Esophagus muscularis mucosa (tissue), 4 donors: ENCODE measurements around the gene PCIF1. TPM values are rescaled to one million over a fixed set of nuclear protein-coding genes. Genes with fewer than 3 reads are reported as not detected.
A peak's percentile ranks its signal among the peaks of the same experiment; 100 is the strongest.
"Not testable (repeated sequence)": the region's sequence is repeated elsewhere in the genome, so short reads cannot be mapped to it uniquely, and the experiment has no call there.

Experiments
- DNase-seq: peaks from one replicate; pipeline ENCODE4 v3.0.0-alpha.2; 2017; ENCODE audit errors: extremely low spot score
- H3K27ac ChIP-seq, 4 donors: fragments of 200-600 bp; sonication (generic); replicated peaks in 1 of 4; 1 replicate in 3 of 4; 2 replicates in 1 of 4; pipeline ENCODE4 v1.5.1; 2016 to 2019; ENCODE audit warnings: mild to moderate bottlenecking in 1 of 4
- H3K27me3 ChIP-seq, 4 donors: fragments of 200-600 bp; sonication (generic); one replicate each; pipeline versions ENCODE4 v1.5.1 to v1.6.0; 2016 to 2019
- H3K36me3 ChIP-seq, 4 donors: fragments of 200-600 bp; sonication (generic); one replicate each; pipeline ENCODE4 v1.5.1; 2016 to 2019
- H3K4me1 ChIP-seq, 4 donors: fragments of 200-600 bp; sonication (generic); one replicate each; pipeline ENCODE4 v1.5.1; 2016 to 2019
- H3K4me3 ChIP-seq, 4 donors: fragments of 200-600 bp; sonication (generic); 1 replicate in 2 of 4; 2 replicates in 2 of 4; pipeline ENCODE4 v1.5.1; 2016 to 2019; ENCODE audit warnings: mild to moderate bottlenecking in 4 of 4, moderate library complexity in 1 of 4
- H3K9me3 ChIP-seq, 4 donors: fragments of 200-600 bp; sonication (generic); 1 replicate in 3 of 4; 2 replicates in 1 of 4; pipeline ENCODE4 v1.5.1; 2016 to 2019
- EP300 ChIP-seq: sonication (generic); formaldehyde crosslinking; IDR thresholded peaks from one replicate; pipeline ENCODE4 v1.6.1; 2017; ENCODE audit warnings: antibody characterized with exemption
- POLR2A ChIP-seq: fragments of 450-650 bp; IDR thresholded peaks from one replicate; pipeline ENCODE4 v1.6.1; 2017; ENCODE audit warnings: antibody characterized with exemption, moderate library complexity, mild to moderate bottlenecking, low read depth
- POLR2AphosphoS5 ChIP-seq, 2 donors: sonication (generic); formaldehyde crosslinking; IDR thresholded peaks; one replicate each; pipeline ENCODE4 v1.6.1; 2017; ENCODE audit warnings: antibody characterized with exemption in 2 of 2
- WGBS: methylation state at CpG from one replicate; pipeline ENCODE4 v1.1.5; 2018; 5-methylcytosine and 5-hydroxymethylcytosine counted together
- intact Hi-C: fragments of 100-400 bp; cut with DNase I; formaldehyde crosslinking; loops from one replicate; pipeline ENCODE4 v1.15.1; 2023
- total RNA-seq, 4 donors: library from RNA; depleted of rRNA; stranded (reverse); fragments of >200 nt; gene quantifications; one replicate each; pipeline versions ENCODE4 v1.1.0 to v1.2.1, GENCODE V29; 2016
- TF ChIP-seq, protein P1 (sequence below), 3 experiments: fragments of 200-600 bp in 2 of 3; fragments of 450-650 bp in 1 of 3; sonication (generic) in 2 of 3; IDR thresholded peaks; one replicate each; pipeline ENCODE4 v1.5.1; 2017 to 2019; ENCODE audit warnings: antibody characterized with exemption in 3 of 3, mild to moderate bottlenecking in 2 of 3, moderate library complexity in 1 of 3

The PCIF1 gene
- total RNA-seq, 4 donors from 2014 or later, result 35.3 to 51.2 (median 37.2) TPM

DNA sequence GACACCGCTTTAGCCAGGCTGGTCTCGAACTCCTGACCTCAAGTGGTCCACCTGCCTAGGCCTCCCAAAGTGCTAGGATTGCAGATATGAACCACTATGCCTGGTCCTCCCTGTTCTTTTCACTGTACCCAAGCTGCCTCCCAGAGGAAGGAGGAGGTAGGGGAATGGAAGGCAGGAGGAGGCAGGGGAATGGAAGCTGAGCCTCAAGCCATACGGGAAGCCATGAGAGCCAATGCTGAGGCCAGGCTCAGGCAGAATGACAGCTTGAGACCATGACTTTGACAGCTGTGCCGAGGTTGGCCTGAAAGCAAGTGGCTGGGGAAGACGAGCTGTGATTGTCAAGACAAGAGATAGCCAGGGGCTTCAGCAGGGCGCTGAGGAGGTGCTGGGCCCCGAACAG, 51.1 kb downstream of the PCIF1 start:
- Histone ChIP-seq H3K9me3 (no peaks in the 10 kb centered on the region), H3K36me3 (no peaks in the 10 kb centered on the region), H3K4me3 (no peak overlapping the region), H3K27me3 (peaks cover 0 to 61% (median under 1%) of the 10 kb centered on the region in 4 donors), H3K27ac (no peak overlapping the region), H3K4me1 (no peaks in the 10 kb centered on the region)
- TF ChIP-seq, protein P1, sequence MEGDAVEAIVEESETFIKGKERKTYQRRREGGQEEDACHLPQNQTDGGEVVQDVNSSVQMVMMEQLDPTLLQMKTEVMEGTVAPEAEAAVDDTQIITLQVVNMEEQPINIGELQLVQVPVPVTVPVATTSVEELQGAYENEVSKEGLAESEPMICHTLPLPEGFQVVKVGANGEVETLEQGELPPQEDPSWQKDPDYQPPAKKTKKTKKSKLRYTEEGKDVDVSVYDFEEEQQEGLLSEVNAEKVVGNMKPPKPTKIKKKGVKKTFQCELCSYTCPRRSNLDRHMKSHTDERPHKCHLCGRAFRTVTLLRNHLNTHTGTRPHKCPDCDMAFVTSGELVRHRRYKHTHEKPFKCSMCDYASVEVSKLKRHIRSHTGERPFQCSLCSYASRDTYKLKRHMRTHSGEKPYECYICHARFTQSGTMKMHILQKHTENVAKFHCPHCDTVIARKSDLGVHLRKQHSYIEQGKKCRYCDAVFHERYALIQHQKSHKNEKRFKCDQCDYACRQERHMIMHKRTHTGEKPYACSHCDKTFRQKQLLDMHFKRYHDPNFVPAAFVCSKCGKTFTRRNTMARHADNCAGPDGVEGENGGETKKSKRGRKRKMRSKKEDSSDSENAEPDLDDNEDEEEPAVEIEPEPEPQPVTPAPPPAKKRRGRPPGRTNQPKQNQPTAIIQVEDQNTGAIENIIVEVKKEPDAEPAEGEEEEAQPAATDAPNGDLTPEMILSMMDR (IDR thresholded peaks at IDR 0.05), result no peak
- TF ChIP-seq POLR2AphosphoS5 (IDR thresholded peaks at IDR 0.05) (no peak), POLR2A (no peak), EP300 (no peak)
- 68% methylated on average over 7 of the region's 7 CpGs for WGBS
- intact Hi-C loops, result no loop called here
- DNase-seq, result no peak

DNA sequence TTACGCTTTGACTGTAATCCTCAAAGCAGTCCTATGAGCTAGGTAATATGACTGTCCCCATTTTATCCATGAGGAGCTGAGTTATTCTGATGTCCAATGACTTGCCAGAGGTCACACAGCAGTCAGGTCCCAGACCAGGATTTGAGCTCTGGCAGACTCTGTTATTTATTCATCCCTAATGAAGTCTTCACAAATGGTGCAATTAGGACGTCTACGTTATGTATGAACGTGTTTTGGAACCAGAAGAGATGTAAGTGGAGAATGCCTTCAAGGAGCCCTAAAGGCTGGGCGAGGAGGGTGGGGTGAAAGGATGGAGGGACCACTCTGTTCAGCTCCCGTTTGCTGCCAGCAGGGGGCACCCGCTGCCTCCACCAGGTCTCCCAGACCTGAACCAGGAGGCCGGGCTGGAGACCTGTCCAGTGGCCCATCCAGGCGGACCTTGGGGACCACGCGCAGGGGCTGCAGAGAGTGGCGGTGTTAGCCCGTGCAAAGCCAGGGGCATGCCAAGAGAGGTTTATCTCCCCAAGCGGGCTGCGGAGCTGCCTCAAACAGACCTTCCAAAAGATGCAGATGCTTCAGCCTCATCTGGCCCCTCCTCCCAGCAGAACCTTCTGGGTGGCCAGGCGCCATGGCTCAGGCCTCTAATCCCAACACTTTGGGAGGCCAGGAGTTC, 52.8 kb downstream of the PCIF1 start:
- Histone ChIP-seq H3K4me1 (no peaks in the 10 kb centered on the region), H3K27ac (no peak overlapping the region), H3K27me3 (peaks cover 0 to 64% (median 1%) of the 10 kb centered on the region in 4 donors), H3K36me3 (no peaks in the 10 kb centered on the region), H3K9me3 (no peaks in the 10 kb centered on the region), H3K4me3 (no peak overlapping the region)
- WGBS, result 21% methylated on average over 4 of the region's 16 CpGs
- DNase-seq, result no peak
- intact Hi-C loops, result no loop called here
- no peak for TF ChIP-seq POLR2A
- TF ChIP-seq, protein P1 (IDR thresholded peaks at IDR 0.05), result peak; percentile 45 to 79 (median 53)

- H3K4me3 ChIP-seq, DNase-seq, H3K36me3 ChIP-seq, H3K4me1 ChIP-seq, H3K27ac ChIP-seq, intact Hi-C loops, H3K9me3 ChIP-seq: not testable (repeated sequence)
- peaks cover 0 to 66% (median 1%) of the 10 kb centered on the region in 4 donors for H3K27me3 ChIP-seq
- 83% methylated on average over 6 of the region's 6 CpGs for WGBS
Observed at GRCh38 chr20:45988830-45989229, 54.3 kb downstream of the PCIF1 start.

GRCh38 chr20:45991616-45992015, 57.1 kb downstream of the PCIF1 start:
- 81% methylated on average over 3 of the region's 3 CpGs for WGBS
- Histone ChIP-seq H3K36me3 (no peaks in the 10 kb centered on the region), H3K4me3 (no peak overlapping the region), H3K4me1 (no peaks in the 10 kb centered on the region), H3K27ac (no peak overlapping the region), H3K27me3 (peaks cover 0 to 92% (median 4%) of the 10 kb centered on the region in 4 donors), H3K9me3 (no peaks in the 10 kb centered on the region)
- no peak for DNase-seq
- intact Hi-C loops, result no loop called here
- TF ChIP-seq EP300 (no peak), POLR2A (no peak), POLR2AphosphoS5 (IDR thresholded peaks at IDR 0.05) (no peak)
- TF ChIP-seq, protein P1 (IDR thresholded peaks at IDR 0.05), result no peak

DNA sequence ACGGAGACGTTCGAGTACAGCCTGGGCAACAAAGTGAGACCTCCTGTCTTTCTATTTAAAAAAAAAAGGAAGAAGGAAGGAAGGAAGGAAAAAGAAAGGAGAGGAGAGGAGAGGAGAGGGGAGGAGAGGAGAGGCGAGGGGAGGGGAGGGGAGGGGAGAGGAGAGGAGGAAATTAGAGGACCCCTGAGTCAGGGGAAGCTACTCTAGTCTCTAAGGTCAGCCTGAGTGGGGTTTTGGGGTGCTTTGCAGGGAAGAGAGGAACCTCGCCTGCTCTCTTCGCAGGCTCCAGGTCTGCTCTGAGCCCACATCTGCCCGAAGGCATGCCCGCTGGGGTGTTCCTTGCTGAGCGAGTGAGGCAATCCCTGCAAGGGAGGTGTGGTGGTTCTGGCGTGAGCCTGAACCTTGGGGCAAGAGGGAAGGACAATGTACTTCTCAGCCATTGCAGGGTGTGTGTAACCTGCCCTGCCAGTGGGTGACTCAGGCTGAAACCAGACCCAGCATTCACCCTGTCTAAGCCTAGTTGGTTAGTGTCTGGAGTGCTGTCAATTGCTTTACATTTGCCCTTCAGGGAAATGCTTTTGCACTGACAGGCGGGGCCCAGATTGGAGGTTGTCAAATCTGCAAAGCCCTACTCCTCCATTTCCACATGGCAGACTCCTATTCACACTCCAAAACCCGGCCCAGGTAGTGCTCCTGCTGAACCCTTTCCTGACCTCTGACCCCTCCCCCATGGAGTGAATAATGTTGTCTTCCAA, 58.9 kb downstream of the PCIF1 start:
- TF ChIP-seq EP300 (no peak), POLR2A (no peak), POLR2AphosphoS5 (IDR thresholded peaks at IDR 0.05) (no peak)
- TF ChIP-seq, protein P1 (IDR thresholded peaks at IDR 0.05), result no peak
- Histone ChIP-seq H3K9me3 (no peaks in the 10 kb centered on the region), H3K27ac (no peak overlapping the region), H3K4me3 (no peak overlapping the region), H3K36me3 (no peaks in the 10 kb centered on the region), H3K4me1 (no peaks in the 10 kb centered on the region), H3K27me3 (peaks cover 0 to 98% (median 6%) of the 10 kb centered on the region in 4 donors)
- WGBS, result 76% methylated on average over 7 of the region's 12 CpGs
- no peak for DNase-seq
- intact Hi-C loops, result no loop called here
